Stimulated activated CD8-positive, alpha-beta memory T cell treated with anti-CD3 and anti-CD28 coated beads, Interleukin-15, amount 100 ng/mL, for 24 hours (primary cell): ENCODE measurements around the gene COL9A1.

ENCODE experiments used
- DNase-seq: peaks from one replicate; pipeline ENCODE4 v3.0.0-alpha.2; 2020; ENCODE audit warnings: low read depth

COL9A1 gene

DNA sequence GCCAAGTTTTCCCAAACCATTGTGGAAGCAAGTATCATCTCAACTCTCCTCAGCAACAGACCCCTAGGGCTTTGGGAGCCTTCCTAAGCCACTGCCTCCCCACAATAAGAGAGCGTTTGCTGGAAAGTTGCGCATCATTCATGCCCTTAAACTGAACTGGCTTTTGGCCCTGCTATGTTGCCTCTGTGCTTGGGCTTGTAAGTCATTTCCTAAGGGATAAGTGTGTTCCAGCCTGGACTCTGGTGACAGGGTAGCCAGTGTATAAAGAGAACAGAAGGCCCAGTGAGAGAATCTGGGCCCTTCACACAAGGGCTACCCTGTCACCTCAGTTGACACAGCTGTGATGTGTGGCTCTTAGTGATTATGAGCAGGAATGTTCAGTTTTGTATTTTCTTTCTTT is 77.8 kb downstream of the COL9A1 start:
- no peak for DNase-seq

DNA sequence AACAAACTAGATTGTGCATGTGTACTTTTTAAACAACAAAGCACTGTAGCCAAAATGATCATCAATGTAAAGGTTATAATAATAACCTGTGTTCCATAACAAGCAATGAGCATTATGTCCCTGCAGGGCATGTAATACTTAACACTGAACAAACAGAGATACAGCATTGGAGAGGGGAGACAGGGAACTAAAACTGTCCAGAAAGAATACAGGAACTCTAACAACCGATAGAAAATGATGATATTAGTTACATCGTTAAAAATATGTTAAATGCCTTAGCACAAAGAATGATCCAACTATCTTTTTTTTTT is 80.5 kb downstream of the COL9A1 start:
- DNase-seq = no peak

- DNase-seq = no peak
Observed at GRCh38 chr6:70221715-70222438, 81.0 kb downstream of the COL9A1 start.

DNA sequence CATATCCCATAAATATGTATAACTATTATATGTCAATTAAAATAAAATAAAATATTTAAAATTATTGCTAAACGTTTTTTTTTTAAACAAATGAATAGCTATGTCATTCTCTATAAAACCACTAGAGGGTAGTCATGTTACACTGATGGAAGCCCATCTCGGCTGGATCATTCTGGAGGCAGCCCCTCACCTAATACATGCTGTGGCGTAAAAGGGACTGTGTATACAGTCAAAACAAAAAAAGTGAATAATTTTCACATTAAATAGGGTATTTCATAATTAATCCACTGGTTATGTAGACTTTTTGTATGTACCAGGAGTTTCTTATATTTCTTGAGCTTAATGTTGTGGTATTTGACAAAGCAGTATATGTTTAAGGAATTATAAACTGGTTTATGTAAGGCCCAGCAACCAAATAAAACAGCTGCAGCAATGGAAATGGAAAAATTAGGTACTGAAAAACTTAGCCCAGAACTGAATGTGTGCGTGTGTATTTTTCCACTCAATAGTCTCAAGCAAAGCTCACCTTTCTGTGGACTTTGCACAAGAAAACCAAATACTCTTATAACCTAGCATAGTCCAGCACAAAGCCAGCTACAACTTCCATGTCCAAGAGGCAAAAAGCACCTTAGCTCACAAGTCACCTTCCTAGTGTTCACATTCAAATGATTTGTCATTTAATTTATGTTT is 81.7 kb downstream of the COL9A1 start:
- DNase-seq = no peak

DNA sequence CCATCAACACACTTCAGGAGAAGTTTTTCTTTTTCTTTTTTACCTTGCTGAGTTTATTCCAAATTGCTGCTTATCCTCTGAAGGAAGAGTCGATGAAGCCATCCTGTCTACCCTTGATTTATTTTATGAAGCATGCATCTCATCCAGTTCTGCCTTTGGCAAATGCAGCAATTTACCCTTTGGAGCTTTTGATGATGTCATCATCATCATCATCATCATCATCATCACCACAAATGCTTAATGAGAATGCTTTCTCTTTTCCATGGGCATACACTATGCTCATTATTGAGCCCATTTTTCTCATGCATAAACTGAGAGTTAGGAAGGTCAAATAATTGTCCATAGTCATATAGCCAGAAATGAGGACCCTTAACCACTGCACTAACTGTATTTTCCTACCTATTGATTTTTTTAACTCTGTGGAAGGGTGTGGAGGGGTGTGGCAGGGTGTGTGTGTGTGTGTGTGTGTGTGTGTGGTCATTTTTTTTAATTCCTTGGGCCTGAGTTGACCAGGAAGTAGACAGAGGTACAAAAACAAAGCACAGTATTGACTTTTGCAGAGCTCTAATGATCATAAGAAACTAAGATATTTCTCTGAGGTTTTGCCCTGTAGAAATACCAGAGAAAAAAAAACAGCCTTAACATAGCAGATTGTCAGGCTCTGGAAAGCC is 82.8 kb downstream of the COL9A1 start:
- DNase-seq = no peak

- DNase-seq = no peak
Observed at GRCh38 chr6:70216767-70217166, 86.1 kb downstream of the COL9A1 start.

GRCh38 chr6:70215460-70216108 is 87.3 kb downstream of the COL9A1 start:
- no peak for DNase-seq

DNA sequence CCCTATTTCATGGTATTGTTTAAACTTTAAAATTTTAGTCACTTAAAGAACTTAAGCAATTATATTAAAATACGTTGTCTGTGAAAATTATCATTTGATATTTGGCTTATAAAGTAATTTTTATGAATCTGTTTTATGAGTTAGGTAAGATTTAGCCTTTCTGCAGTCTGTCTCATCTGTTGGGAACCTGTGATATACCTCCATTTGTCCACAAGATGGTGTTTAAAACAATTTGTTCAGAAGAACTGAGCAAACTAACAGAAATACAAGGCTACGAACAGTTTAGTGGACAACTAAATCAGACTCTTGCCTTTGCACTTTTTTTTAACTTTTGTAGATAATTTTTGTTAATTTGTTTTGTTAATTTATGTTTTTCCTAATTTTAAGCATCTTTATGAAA is 92.4 kb downstream of the COL9A1 start:
- no peak for DNase-seq

DNA sequence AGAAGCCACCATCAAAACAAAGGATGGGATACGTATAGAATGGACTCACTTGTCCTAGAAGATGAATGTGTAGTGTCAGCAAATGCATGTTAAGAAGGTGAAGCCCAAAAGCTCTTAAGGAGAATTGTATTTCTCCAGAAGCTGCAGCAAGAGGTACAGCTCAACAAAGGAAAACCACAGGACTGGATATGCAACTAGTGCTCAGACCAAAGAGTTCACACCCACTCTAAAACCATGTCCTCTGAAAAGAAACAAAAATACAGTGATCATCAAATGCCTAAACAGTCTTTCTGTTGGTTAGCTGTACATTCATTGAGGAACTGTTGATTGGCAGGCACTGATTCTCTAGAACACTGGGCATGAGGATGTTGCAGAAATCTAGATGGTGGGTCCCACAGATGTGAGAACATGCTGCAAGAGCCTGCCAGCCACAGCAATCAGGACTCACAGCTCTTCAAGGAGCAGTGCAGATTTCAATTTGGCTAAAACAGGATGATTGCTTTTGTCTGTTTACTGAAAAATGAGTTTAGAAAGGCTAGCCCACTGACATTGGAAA is 94.6 kb downstream of the COL9A1 start:
- no peak for DNase-seq

- DNase-seq = no peak
Observed at GRCh38 chr6:70198785-70199184, 104.1 kb downstream of the COL9A1 start.

DNA sequence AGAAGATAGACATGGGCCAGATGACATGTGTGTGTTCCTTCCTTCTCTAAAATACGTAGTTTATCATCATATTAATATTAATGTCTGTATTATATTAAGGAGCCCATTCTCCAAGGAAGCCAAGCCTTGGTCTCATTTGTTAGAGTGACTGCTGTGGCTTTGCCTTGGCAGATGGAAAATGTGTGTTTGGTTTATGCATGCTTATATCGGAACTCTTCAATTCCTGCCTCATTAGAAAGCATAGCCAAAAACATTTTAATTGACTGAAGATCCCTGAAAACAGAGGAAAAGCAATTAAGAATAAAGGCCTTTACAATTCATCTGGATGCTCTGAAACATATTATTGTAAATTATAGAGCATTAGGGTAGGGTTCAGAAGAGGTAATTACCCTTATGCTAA is 106.4 kb downstream of the COL9A1 start:
- DNase-seq = no peak

DNA sequence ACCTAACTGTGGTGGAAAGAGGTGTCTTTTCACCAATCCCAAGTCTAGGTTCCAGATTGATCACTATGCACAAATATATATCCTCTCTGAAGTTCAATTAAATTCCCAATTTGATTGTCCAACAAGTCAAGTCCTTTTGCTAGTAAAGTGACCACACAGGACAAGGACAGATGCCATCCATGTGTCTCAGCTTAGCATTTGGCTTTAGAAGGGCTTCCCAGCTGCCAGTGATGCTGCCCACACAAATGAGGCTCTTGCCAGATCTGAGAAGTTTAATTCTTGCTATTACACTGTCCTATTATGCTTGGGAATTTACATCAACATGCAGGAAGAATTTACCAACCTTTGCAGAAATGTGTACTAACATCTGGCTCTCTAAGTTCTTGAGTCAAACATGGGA is 108.5 kb downstream of the COL9A1 start:
- no peak for DNase-seq

GRCh38 chr6:70188202-70188601 is 114.7 kb downstream of the COL9A1 start:
- no peak for DNase-seq

DNA sequence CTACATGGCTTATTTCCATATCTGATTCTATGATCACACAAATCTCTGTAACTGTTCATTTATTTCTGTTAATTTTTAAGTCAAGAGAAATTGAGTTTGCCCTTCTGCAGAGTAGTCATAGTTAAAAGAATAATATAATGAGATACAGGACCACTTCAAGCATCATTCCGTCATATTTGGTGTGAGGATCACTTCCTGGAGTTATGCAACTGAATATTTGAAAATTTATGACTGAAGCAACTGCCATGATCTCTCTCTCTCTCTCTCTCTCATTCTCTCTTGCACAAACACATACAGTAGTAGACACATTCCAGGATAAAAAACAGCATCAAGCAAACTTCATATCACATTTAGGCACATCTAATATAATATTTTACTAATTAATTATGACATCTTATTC is 116.4 kb downstream of the COL9A1 start:
- DNase-seq = no peak

DNA sequence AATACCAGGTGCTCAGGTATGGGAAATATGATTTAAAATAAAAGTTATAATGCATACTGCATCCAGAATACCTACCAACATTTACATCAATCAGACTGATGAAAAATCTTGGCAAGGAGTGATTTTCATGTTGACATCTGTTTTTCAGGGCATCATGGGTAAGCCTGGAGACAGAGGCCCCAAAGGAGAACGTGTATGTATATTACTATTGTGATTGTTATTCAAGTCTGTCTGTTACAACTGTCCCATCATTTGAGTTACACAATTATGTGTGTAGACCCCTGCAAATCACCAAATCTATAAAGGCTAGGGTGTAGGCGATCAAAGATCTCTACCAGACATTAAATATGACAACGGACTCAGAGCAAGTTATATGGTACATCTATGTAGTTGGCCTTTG is 118.2 kb downstream of the COL9A1 start:
- DNase-seq = no peak

DNA sequence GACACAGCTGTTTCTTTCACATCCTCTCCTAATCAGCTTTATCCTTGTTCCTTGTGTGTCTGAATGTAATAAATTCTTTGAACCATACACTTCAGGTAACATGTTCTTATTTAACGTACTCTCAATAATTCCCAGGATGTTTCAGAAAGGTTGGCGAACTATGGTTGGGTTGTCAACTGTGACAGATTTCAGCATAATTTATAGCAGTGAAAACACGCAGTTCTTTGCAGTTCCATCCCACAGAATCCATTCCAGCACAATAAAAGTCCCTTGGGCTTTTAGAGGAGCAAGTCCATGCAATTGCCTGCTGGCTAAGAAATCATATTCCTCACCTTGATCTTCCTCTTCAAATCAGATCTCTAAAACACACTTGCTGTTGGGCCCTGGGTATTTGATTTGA is 119.3 kb downstream of the COL9A1 start:
- no peak for DNase-seq

DNA sequence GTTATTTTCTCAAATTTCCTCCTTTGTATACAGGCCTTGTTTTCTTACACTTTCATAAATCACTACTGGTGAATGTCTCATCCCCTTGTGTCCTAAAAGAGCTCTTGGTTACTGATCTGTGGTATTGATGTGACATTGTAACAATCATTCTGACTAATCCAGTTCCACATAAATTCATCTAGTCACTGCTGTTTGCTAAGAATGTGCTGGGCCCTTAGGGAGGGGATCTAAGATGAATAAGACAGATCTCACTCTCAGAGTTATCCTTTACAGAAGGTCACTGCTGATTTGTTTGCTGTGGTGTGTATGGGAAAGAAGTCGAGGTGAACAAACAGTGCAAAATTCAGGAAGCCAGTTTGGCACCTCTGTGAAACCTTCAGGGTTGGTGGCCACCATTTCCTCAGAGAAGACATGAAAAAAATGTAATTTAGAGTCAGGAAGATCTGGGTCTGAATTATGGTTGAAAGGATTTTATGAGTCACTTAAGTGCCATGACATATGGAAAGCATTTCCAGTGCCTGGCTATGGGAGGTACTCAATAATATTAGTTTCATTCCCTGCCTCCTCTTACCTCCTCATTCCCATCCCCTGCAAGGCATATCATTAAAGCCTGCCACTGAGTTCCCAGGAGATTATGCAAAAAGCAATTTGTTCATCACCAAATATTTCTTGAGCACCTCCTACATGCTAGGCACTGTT is 121.8 kb downstream of the COL9A1 start:
- no peak for DNase-seq

- DNase-seq = no peak
Observed at GRCh38 chr6:70180183-70180900, 122.5 kb downstream of the COL9A1 start.

DNA sequence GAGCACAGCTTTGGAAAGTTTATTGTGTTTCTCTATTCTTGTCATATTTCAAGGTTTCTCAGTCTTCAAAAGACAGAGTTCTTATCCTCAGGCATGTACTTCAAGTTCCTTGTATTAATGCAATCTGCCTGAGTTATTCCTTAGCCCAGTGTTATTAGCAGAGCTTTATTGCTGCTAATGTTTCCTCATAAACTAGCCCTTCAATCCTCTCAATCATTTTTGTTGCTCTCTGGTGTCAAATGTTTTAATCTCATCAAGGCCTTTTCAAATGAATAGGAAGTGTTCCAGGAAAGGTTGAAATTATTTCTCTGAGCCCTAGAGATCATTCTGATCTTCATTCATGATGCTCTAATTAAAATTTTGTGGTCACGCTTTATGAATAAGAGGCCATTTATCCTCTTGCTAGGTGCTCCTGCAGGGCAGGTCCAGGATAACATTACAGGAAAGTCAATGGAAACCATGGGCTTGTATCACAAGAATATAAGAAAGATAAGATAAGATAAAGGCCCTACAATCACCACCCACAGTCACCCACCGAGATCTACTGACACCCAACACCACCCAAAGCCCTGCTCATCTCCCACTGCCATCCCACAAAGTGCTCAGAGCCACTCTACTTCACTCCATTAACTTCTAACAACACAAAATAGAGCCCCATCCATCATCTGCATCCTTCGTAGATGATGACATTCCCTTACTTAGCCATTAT is 125.9 kb downstream of the COL9A1 start:
- no peak for DNase-seq

DNA sequence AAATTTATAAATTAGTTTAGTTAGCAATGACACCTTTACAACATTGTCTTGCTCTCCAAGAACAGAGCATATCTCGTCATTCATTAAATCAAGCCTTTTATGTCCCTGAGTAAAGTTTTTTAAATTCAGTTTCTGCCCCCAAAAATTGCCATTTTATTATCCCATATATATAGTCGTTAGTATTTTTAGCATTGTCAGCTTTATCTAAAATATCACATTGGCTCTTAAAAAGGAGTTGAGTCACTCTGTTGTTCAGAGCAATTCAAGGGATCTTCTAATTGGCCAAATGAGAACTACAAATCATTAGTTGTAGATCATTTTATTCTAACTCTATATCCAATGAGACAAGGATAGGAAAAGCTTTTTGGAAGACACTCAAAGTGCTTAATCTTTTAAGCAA is 127.1 kb downstream of the COL9A1 start:
- no peak for DNase-seq

DNA sequence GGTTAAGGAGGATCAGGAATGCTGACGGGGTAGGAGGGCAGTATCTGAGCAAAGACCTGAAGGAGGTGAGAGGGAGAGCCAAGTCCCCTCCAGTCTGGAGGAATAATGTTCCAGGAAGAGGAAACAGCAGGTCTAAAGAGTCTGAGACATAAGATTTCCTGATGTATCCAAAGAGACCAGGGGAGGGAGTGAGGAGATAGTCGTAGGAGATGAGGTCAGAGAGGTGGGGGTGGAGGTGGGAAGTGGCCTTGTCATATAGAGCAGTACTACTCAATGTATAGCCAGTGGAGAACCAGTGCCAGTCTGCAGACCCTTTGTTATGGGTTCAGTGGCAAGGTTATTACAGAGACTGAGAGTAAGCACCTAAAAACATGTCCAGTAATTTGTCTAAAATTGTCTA is 130.6 kb downstream of the COL9A1 start:
- DNase-seq = no peak
